K562 (cell line): ENCODE measurements around the gene ERN1. TPM values are rescaled to one million over a fixed set of nuclear protein-coding genes. Genes with fewer than 3 reads are reported as not detected.

Experiments
- ATAC-seq: fragments of 200-7000 bp; cut with Tn5 transposase; 3 replicates; pipeline ENCODE4 v1.9.1; 2020; ENCODE audit warnings: moderate library complexity
- BruUV-seq: library from RNA; stranded (reverse); fragments of 400-500 nt; replicated peaks from 2 replicates; lab custom pipeline; 2021; lab: Mats Ljungman, UMichigan
- CTCF ChIA-PET: fragments of 300-600 bp; formaldehyde crosslinking; extraction: SDS; loops from one replicate; lab custom pipeline; 2021; ENCODE audit warnings: low intra/inter-chr PET ratio; lab: Yijun Ruan, JAX
- POLR2A ChIA-PET: fragments of 300-600, 350-650 bp; sonication (Branson Sonifier 250); formaldehyde crosslinking; extraction: SDS; loops from one replicate; lab custom pipeline; 2021; ENCODE audit warnings: antibody characterized with exemption, inconsistent platforms; lab: Yijun Ruan, JAX
- DNase-seq, 4 experiments: peaks; one replicate each; pipeline versions ENCODE4 v3.0.0 to v3.0.0-alpha.2; 2011 to 2018; ENCODE audit warnings: low spot score in 3 of 4, mixed read lengths in 3 of 4; ENCODE audit errors: extremely low read depth in 1 of 4
- FAIRE-seq: peaks from 2 replicates; lab custom pipeline; 2011; peaks lifted over from hg19 to GRCh38; lab: Jason Lieb, UNC
- H2AFZ ChIP-seq: 2 replicates; pipeline ENCODE4 v1.6.0; 2011; ENCODE audit warnings: low read depth, low read length, control low read depth, inconsistent platforms
- H3K27ac ChIP-seq: fragments of 200-600 bp; 3 replicates; pipeline ENCODE4 v1.8.0; 2011; ENCODE audit warnings: low read depth, mild to moderate bottlenecking, control low read depth, inconsistent platforms, low read length, moderate library complexity, mixed read lengths; ENCODE audit errors: extremely low read depth
- H3K27me3 ChIP-seq, 2 experiments: fragments of 300-600 bp in 1 of 2; 2 replicates in 1 of 2; 3 replicates in 1 of 2; pipeline versions ENCODE4 v1.6.0 to v1.8.0; 2011; ENCODE audit warnings: inconsistent platforms in 2 of 2, low read length in 2 of 2, mild to moderate bottlenecking in 1 of 2, mixed read lengths in 1 of 2, moderate library complexity in 1 of 2; ENCODE audit not compliant: control insufficient read depth in 2 of 2, insufficient read depth in 2 of 2
- H3K36me3 ChIP-seq: fragments of 300-600 bp; 3 replicates; pipeline ENCODE4 v1.8.0; 2011; ENCODE audit warnings: mild to moderate bottlenecking, low read length, inconsistent platforms; ENCODE audit not compliant: control insufficient read depth, insufficient read depth
- H3K4me1 ChIP-seq, 2 experiments: fragments of 200-600 bp in 1 of 2; replicated peaks in 1 of 2; 2 replicates in 1 of 2; 3 replicates in 1 of 2; pipeline versions ENCODE4 v1.5.1 to v1.8.0; 2011; ENCODE audit warnings: inconsistent platforms in 2 of 2, low read length in 2 of 2, mild to moderate bottlenecking in 1 of 2, mixed read lengths in 1 of 2, moderate library complexity in 1 of 2; ENCODE audit not compliant: control insufficient read depth in 2 of 2, insufficient read depth in 2 of 2
- H3K4me2 ChIP-seq: 2 replicates; pipeline ENCODE4 v1.6.1; 2011; ENCODE audit warnings: low read length, control low read depth, inconsistent platforms, mixed read lengths; ENCODE audit not compliant: insufficient read depth
- H3K4me3 ChIP-seq: fragments of 200-600 bp; sonication (generic), shearing (Covaris generic); 2 replicates; pipeline ENCODE4 v1.5.1; 2016; ENCODE audit warnings: control low read depth, inconsistent platforms
- H3K79me2 ChIP-seq: fragments of 200-600 bp; 3 replicates; pipeline ENCODE4 v1.8.0; 2011; ENCODE audit warnings: low read length, inconsistent platforms; ENCODE audit not compliant: control insufficient read depth, insufficient read depth
- H3K9ac ChIP-seq, 2 experiments: 2 replicates each; pipeline versions ENCODE4 v1.6.0 to v1.6.1; 2011; ENCODE audit warnings: low read depth in 2 of 2, low read length in 2 of 2, control low read depth in 1 of 2, inconsistent platforms in 1 of 2, mild to moderate bottlenecking in 1 of 2, mixed read lengths in 1 of 2; ENCODE audit not compliant: insufficient read depth in 1 of 2
- H3K9me1 ChIP-seq: one replicate; pipeline ENCODE4 v1.6.0; 2011; ENCODE audit warnings: inconsistent platforms, mild to moderate bottlenecking, low read length, moderate library complexity; ENCODE audit not compliant: control insufficient read depth, insufficient read depth
- H3K9me3 ChIP-seq: replicated peaks from 2 replicates; pipeline ENCODE4 v1.5.1; 2011; ENCODE audit warnings: low read depth, low read length, inconsistent platforms; ENCODE audit not compliant: control insufficient read depth, insufficient read depth
- H4K20me1 ChIP-seq: replicated peaks from 2 replicates; pipeline ENCODE4 v1.6.1; 2011; ENCODE audit warnings: low read length, inconsistent platforms, mixed read lengths; ENCODE audit not compliant: control insufficient read depth, insufficient read depth
- C11orf30 ChIP-seq: fragments of 450-650 bp; IDR thresholded peaks from 2 replicates; pipeline ENCODE4 v1.6.1; 2016; ENCODE audit warnings: low read depth, mild to moderate bottlenecking
- E2F3 ChIP-seq: fragments of 250-450 bp; sonication (Bioruptor Pico); IDR thresholded peaks from 2 replicates; pipeline ENCODE4 v1.4.0; 2020; ENCODE audit warnings: mild to moderate bottlenecking
- EGR1 ChIP-seq: fragments of 450-650 bp; conservative IDR thresholded peaks from 2 replicates; pipeline ENCODE4 v1.6.1; 2017; ENCODE audit warnings: mild to moderate bottlenecking
- EP300 ChIP-seq: IDR thresholded peaks from 2 replicates; pipeline ENCODE4 v1.6.1; 2012; ENCODE audit warnings: low read length, improper control_type of control experiment
- ESRRA ChIP-seq: fragments of 450-650 bp; IDR thresholded peaks from 2 replicates; pipeline ENCODE4 v1.6.1; 2014; ENCODE audit warnings: low read depth, mild to moderate bottlenecking, moderate library complexity, borderline replicate concordance
- HDAC3 ChIP-seq: fragments of 450-650 bp; IDR thresholded peaks from 2 replicates; pipeline ENCODE4 v1.6.1; 2018; ENCODE audit warnings: borderline replicate concordance, mild to moderate bottlenecking, moderate library complexity; ENCODE audit not compliant: partially characterized antibody
- HDAC8 ChIP-seq: fragments of 450-650 bp; IDR thresholded peaks from 2 replicates; pipeline ENCODE4 v1.6.1; 2016; ENCODE audit warnings: mild to moderate bottlenecking, missing genetic modification characterization, moderate library complexity, missing compliant biosample characterization
- NCOA2 ChIP-seq, 2 experiments: fragments of 450-650 bp; IDR thresholded peaks; 2 replicates each; pipeline ENCODE4 v1.6.1; 2018; ENCODE audit warnings: mild to moderate bottlenecking in 2 of 2, moderate library complexity in 1 of 2; ENCODE audit not compliant: partially characterized antibody in 2 of 2
- NCOR1 ChIP-seq: fragments of 450-650 bp; IDR thresholded peaks from 2 replicates; pipeline ENCODE4 v1.6.1; 2016; ENCODE audit warnings: mild to moderate bottlenecking, moderate library complexity
- PHB ChIP-seq: fragments of 250-450 bp; sonication (Bioruptor Pico); IDR thresholded peaks from 2 replicates; pipeline ENCODE4 v1.5.0; 2021
- SMAD4 ChIP-seq: fragments of 250-450 bp; sonication (Bioruptor Pico); conservative IDR thresholded peaks from 2 replicates; pipeline ENCODE4 v1.8.0; 2021; ENCODE audit warnings: inconsistent platforms, mild to moderate bottlenecking, moderate library complexity
- SRSF9 ChIP-seq: fragments of 200-400 bp; formaldehyde crosslinking; IDR thresholded peaks from 2 replicates; pipeline ENCODE4 v1.6.1; 2017; ENCODE audit warnings: low read depth, low read length, borderline replicate concordance
- TCF7L2 ChIP-seq: fragments of 150-350 bp; IDR thresholded peaks from 2 replicates; pipeline ENCODE4 v1.6.1; 2016; ENCODE audit warnings: low read depth, mild to moderate bottlenecking, low read length, moderate library complexity
- ZNF311 ChIP-seq: fragments of 250-450 bp; sonication (Bioruptor Pico); IDR thresholded peaks from 2 replicates; pipeline ENCODE4 v1.4.0; 2020; ENCODE audit warnings: mild to moderate bottlenecking, moderate library complexity
- ZNF316 ChIP-seq: fragments of 450-650 bp; IDR thresholded peaks from 2 replicates; pipeline ENCODE4 v1.6.1; 2016
- WGBS: fragments of 100-300 bp; shearing (Covaris generic); methylation state at CpG from one replicate; pipeline ENCODE4 v1.1.6; 2016; ENCODE audit warnings: low coverage, mixed read lengths; ENCODE audit not compliant: insufficient coverage; ENCODE audit errors: missing lambda C conversion rate; 5-methylcytosine and 5-hydroxymethylcytosine counted together
- in situ Hi-C: fragments of 300-500 bp; cut with MboI; formaldehyde crosslinking; loops from 4 replicates; pipeline ENCODE4 v1.15.0; 2018; ENCODE audit warnings: inconsistent platforms, mixed read lengths
- intact Hi-C: fragments of 100-400 bp; cut with micrococcal nuclease; formaldehyde crosslinking; loops from 2 replicates; pipeline ENCODE4 v1.14.2; 2022
- polyA plus RNA-seq, 8 experiments: library from polyadenylated mRNA; depleted of rRNA in 4 of 8; stranded (reverse) in 5 of 8; unstranded in 3 of 8; fragments of >200 nt; fragmentation: Nextera tagmentation in 2 of 8; fragmentation: Illumina TruSeq in 1 of 8; extraction: Ambion mirVana in 2 of 8; extraction: Trizol in 1 of 8; gene quantifications; 2 replicates each; pipeline versions ENCODE4 v1.2.1 to v1.2.3, GENCODE V29; 2011 to 2014; ENCODE audit warnings: inconsistent platforms in 1 of 8, missing spikeins in 1 of 8
- total RNA-seq, 7 experiments: library from RNA; depleted of rRNA in 6 of 7; stranded (reverse); fragments of >200 nt in 6 of 7; fragmentation: Illumina TruSeq in 2 of 7; extraction: Trizol in 2 of 7; gene quantifications; 2 replicates each; pipeline versions ENCODE4 v1.2.1 to v1.2.3, GENCODE V29; 2011 to 2021; ENCODE audit warnings: low replicate concordance in 1 of 7

ERN1 gene
- total and polyA plus RNA-seq, 9 of the 15 experiments (the other 6 are each of a cell fraction or from before 2014, with no cell fraction given) = 2.1 to 22.5 (median 7.3) TPM

GRCh38 chr17:64083563-64084085 is 46.3 kb downstream of the ERN1 start (continued):
- TF ChIP-seq SRSF9 = no peak
- 0 out of 2 replicates have a peak, but pooled peaks have one; percentile 30 for TF ChIP-seq PHB
- TF ChIP-seq EGR1 = peak; percentile 48; the same call in 1 of the 2 replicates
- TF ChIP-seq HDAC8 (tag) = 0 out of 2 replicates have a peak, but pooled peaks have one; percentile 24
- TF ChIP-seq TCF7L2 = no peak
- TF ChIP-seq ZNF311 (CRISPR knock-in tag) = 0 out of 2 replicates have a peak, but pooled peaks have one; percentile 12

GRCh38 chr17:64083093-64083492 is 46.9 kb downstream of the ERN1 start:
- no peak overlapping the region for H3K4me3 ChIP-seq
- BruUV-seq = no TSS peak
- peak overlapping the region in 1 of 2 experiments; percentile 68; a peak in 2 of 4 replicates for H3K9ac ChIP-seq
- intact Hi-C loops = no loop called here
- 4% methylated on average over 3 of the region's 3 CpGs for WGBS
- peak overlapping the region; percentile 63; the same call in 1 of the 2 replicates for H3K4me2 ChIP-seq
- H2AFZ ChIP-seq = no peak overlapping the region
- H3K36me3 ChIP-seq = peaks cover 8% of the 10 kb centered on the region; the same call in 1 of the 3 replicates
- in situ Hi-C loops = no loop called here
- H3K27me3 ChIP-seq = no peaks in the 10 kb centered on the region
- H3K4me1 ChIP-seq = peaks cover 26 to 58% of the 10 kb centered on the region in 2 experiments
- POLR2A ChIA-PET = interaction anchor here (0.7 to 1.6 kb wide), 7 partner anchors 9 to 458 kb away, joined by 3 to 8 read pairs (median 3); partner anchors contain the start of gene ERN1
- CTCF ChIA-PET = no interaction called here
- no peaks in the 10 kb centered on the region for H3K79me2 ChIP-seq
- FAIRE-seq (no peak), DNase-seq (no peak), ATAC-seq (no peak)
- H3K27ac ChIP-seq = peak overlapping the region; percentile 77; the same call in 1 of the 3 replicates
- peaks cover 3% of the 10 kb centered on the region for H3K9me1 ChIP-seq
- TF ChIP-seq ZNF316 = peak; percentile 66; the same call in 1 of the 2 replicates
- TF ChIP-seq C11orf30 = peak; percentile 62
- peak in 1 of 2 experiments; percentile 25 for TF ChIP-seq NCOA2 (IDR thresholded peaks at IDR 0.05; ENCODE audit: partially characterized antibody in 2 of 2)
- no peak for TF ChIP-seq E2F3 (CRISPR knock-in tag)
- TF ChIP-seq HDAC3 = peak; percentile 13
- TF ChIP-seq SMAD4 = no peak
- TF ChIP-seq ESRRA = no peak
- TF ChIP-seq EP300 = 0 out of 2 replicates have a peak, but pooled peaks have one; percentile 4
- TF ChIP-seq NCOR1 = 0 out of 2 replicates have a peak, but pooled peaks have one; percentile 13
- H4K20me1 ChIP-seq = no peaks in the 10 kb centered on the region
- H3K9me3 ChIP-seq = no peaks in the 10 kb centered on the region
